SU-DHL-6 (cell line): ENCODE measurements around the gene CCT5.

Experiments
- H2AFZ ChIP-seq: fragments of 200-600 bp; sonication (generic); 2 replicates; pipeline ENCODE4 v1.6.1; 2014; ENCODE audit warnings: low read depth, mild to moderate bottlenecking, moderate library complexity, mixed read lengths, antibody characterized with exemption, low read length; ENCODE audit not compliant: severe bottlenecking
- H3F3A ChIP-seq: fragments of 200-600 bp; shearing (Covaris generic); 2 replicates; pipeline ENCODE4 v1.6.0; 2016; ENCODE audit warnings: antibody characterized with exemption, mild to moderate bottlenecking; ENCODE audit not compliant: insufficient read depth
- H3K27ac ChIP-seq: fragments of 200-600 bp; sonication (generic); 2 replicates; pipeline ENCODE4 v1.5.1; 2016; ENCODE audit warnings: low read depth, mild to moderate bottlenecking, low read length, moderate library complexity, mixed read lengths
- H3K27me3 ChIP-seq: fragments of 200-600 bp; sonication (generic), shearing (Covaris generic); 2 replicates; pipeline ENCODE4 v1.6.0; 2014; ENCODE audit warnings: mild to moderate bottlenecking, low read length
- H3K36me3 ChIP-seq: fragments of 200-600 bp; sonication (generic); 2 replicates; pipeline ENCODE4 v1.6.1; 2014; ENCODE audit warnings: mild to moderate bottlenecking, low read length, mixed read lengths
- H3K4me2 ChIP-seq: fragments of 300-600, 200-600 bp; shearing (Covaris generic), sonication (generic); 2 replicates; pipeline ENCODE4 v1.6.0; 2014; ENCODE audit warnings: low read length, low read depth, mild to moderate bottlenecking; ENCODE audit not compliant: poor library complexity, severe bottlenecking
- H3K4me3 ChIP-seq: fragments of 200-600 bp; sonication (generic); 2 replicates; pipeline ENCODE4 v1.5.1; 2014; ENCODE audit warnings: antibody characterized with exemption, low read length, mild to moderate bottlenecking, mixed read lengths; ENCODE audit not compliant: insufficient read depth, poor library complexity, severe bottlenecking
- H3K79me2 ChIP-seq: fragments of 200-600 bp; sonication (generic); 2 replicates; pipeline ENCODE4 v1.6.1; 2014; ENCODE audit warnings: mild to moderate bottlenecking, low read length, moderate library complexity; ENCODE audit not compliant: insufficient read depth
- H3K9ac ChIP-seq: fragments of 200-600 bp; sonication (generic); 2 replicates; pipeline ENCODE4 v1.7.0; 2014; ENCODE audit warnings: mild to moderate bottlenecking, low read length
- H3K9me2 ChIP-seq: fragments of 200-600 bp; sonication (generic); replicated peaks from 2 replicates; pipeline ENCODE4 v1.6.1; 2014; ENCODE audit warnings: low read length; ENCODE audit not compliant: insufficient read depth
- H3K9me3 ChIP-seq: fragments of 200-600 bp; sonication (generic); 2 replicates; pipeline ENCODE4 v1.6.1; 2014; ENCODE audit warnings: low read length, mixed read lengths; ENCODE audit not compliant: insufficient read depth
- H4K20me1 ChIP-seq: fragments of 200-600 bp; sonication (generic); 2 replicates; pipeline ENCODE4 v1.6.1; 2014; ENCODE audit warnings: low read depth, mild to moderate bottlenecking, antibody characterized with exemption, low read length, moderate library complexity, mixed read lengths
- EZH2phosphoT487 ChIP-seq: fragments of 200-600 bp; sonication (generic), shearing (Covaris generic); conservative IDR thresholded peaks from 2 replicates; pipeline ENCODE4 v1.6.1; 2018; ENCODE audit warnings: mild to moderate bottlenecking, antibody characterized with exemption, low read length, moderate library complexity, mixed read lengths
- TF ChIP-seq, protein P1 (sequence below): fragments of 200-600 bp; sonication (generic); IDR thresholded peaks from one replicate; pipeline ENCODE4 v1.5.1; 2017; ENCODE audit warnings: antibody characterized with exemption, mild to moderate bottlenecking, low read length, moderate library complexity; ENCODE audit not compliant: insufficient read depth, poor library complexity, severe bottlenecking

CCT5 gene

DNA sequence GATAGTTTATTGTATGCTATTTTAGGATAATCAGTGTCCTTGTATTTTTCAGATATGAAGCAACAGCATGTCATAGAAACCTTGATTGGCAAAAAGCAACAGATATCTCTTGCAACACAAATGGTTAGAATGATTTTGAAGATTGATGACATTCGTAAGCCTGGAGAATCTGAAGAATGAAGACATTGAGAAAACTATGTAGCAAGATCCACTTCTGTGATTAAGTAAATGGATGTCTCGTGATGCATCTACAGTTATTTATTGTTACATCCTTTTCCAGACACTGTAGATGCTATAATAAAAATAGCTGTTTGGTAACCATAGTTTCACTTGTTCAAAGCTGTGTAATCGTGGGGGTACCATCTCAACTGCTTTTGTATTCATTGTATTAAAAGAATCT is 14.5 kb downstream of the CCT5 start:
- Histone ChIP-seq H4K20me1 (peaks cover 5% of the 10 kb centered on the region; the same call in 1 of the 2 replicates), H3K9me3 (no peaks in the 10 kb centered on the region), H2AFZ (no peak overlapping the region), H3F3A (peaks cover 44% of the 10 kb centered on the region), H3K79me2 (no peaks in the 10 kb centered on the region), H3K27ac (no peak overlapping the region), H3K27me3 (no peaks in the 10 kb centered on the region), H3K4me3 (no peak overlapping the region), H3K4me2 (no peak overlapping the region), H3K36me3 (peaks cover 47% of the 10 kb centered on the region), H3K9me2 (no peaks in the 10 kb centered on the region), H3K9ac (no peak overlapping the region)
- TF ChIP-seq, protein P1, sequence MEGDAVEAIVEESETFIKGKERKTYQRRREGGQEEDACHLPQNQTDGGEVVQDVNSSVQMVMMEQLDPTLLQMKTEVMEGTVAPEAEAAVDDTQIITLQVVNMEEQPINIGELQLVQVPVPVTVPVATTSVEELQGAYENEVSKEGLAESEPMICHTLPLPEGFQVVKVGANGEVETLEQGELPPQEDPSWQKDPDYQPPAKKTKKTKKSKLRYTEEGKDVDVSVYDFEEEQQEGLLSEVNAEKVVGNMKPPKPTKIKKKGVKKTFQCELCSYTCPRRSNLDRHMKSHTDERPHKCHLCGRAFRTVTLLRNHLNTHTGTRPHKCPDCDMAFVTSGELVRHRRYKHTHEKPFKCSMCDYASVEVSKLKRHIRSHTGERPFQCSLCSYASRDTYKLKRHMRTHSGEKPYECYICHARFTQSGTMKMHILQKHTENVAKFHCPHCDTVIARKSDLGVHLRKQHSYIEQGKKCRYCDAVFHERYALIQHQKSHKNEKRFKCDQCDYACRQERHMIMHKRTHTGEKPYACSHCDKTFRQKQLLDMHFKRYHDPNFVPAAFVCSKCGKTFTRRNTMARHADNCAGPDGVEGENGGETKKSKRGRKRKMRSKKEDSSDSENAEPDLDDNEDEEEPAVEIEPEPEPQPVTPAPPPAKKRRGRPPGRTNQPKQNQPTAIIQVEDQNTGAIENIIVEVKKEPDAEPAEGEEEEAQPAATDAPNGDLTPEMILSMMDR: no peak
- TF ChIP-seq EZH2phosphoT487: no peak

- no peak overlapping the region for H2AFZ ChIP-seq
- no peaks in the 10 kb centered on the region for H3K9me3 ChIP-seq
- H3F3A ChIP-seq: peaks cover 44% of the 10 kb centered on the region
- no peak overlapping the region for H3K4me2 ChIP-seq
- H3K79me2 ChIP-seq: no peaks in the 10 kb centered on the region
- H3K4me3 ChIP-seq: no peak overlapping the region
- H3K27me3 ChIP-seq: no peaks in the 10 kb centered on the region
- no peak overlapping the region for H3K27ac ChIP-seq
- H3K9ac ChIP-seq: no peak overlapping the region
- no peak for TF ChIP-seq EZH2phosphoT487
- TF ChIP-seq, protein P1: no peak
- no peaks in the 10 kb centered on the region for H3K9me2 ChIP-seq
- peaks cover 42% of the 10 kb centered on the region for H3K36me3 ChIP-seq
- H4K20me1 ChIP-seq: peaks cover 5% of the 10 kb centered on the region; the same call in 1 of the 2 replicates
These were observed 15.4 kb downstream of the CCT5 start for GRCh38 chr5:10265245-10266109.

GRCh38 chr5:10266137-10266536 is 16.1 kb downstream of the CCT5 start:
- Histone ChIP-seq H3K79me2 (no peaks in the 10 kb centered on the region), H3K36me3 (peaks cover 37% of the 10 kb centered on the region), H3K4me3 (no peak overlapping the region), H3F3A (peaks cover 44% of the 10 kb centered on the region), H2AFZ (no peak overlapping the region), H4K20me1 (peaks cover 5% of the 10 kb centered on the region; the same call in 1 of the 2 replicates), H3K27ac (no peak overlapping the region), H3K4me2 (no peak overlapping the region), H3K9ac (no peak overlapping the region), H3K9me3 (no peaks in the 10 kb centered on the region), H3K27me3 (no peaks in the 10 kb centered on the region), H3K9me2 (no peaks in the 10 kb centered on the region)
- TF ChIP-seq, protein P1: no peak
- no peak for TF ChIP-seq EZH2phosphoT487
